ES-I3 (cell line): ENCODE data around the gene CLDN6.

ENCODE experiments used
- H3K36me3 ChIP-seq: 2 replicates; pipeline ENCODE4 v1.6.1; 2013; ENCODE audit warnings: mild to moderate bottlenecking, low read length, control low read depth, moderate library complexity; ENCODE audit not compliant: insufficient read depth
- H3K4me1 ChIP-seq: 2 replicates; pipeline ENCODE4 v1.6.1; 2013; ENCODE audit warnings: mild to moderate bottlenecking, control low read depth, low read length; ENCODE audit not compliant: insufficient read depth
- H3K9ac ChIP-seq: 2 replicates; pipeline ENCODE4 v1.6.1; 2013; ENCODE audit warnings: low read depth, mild to moderate bottlenecking, low read length, moderate library complexity
- H3K9me3 ChIP-seq: 2 replicates; pipeline ENCODE4 v1.6.1; 2013; ENCODE audit warnings: mild to moderate bottlenecking, low read length, moderate library complexity; ENCODE audit not compliant: control insufficient read depth, insufficient read depth

The CLDN6 gene

DNA sequence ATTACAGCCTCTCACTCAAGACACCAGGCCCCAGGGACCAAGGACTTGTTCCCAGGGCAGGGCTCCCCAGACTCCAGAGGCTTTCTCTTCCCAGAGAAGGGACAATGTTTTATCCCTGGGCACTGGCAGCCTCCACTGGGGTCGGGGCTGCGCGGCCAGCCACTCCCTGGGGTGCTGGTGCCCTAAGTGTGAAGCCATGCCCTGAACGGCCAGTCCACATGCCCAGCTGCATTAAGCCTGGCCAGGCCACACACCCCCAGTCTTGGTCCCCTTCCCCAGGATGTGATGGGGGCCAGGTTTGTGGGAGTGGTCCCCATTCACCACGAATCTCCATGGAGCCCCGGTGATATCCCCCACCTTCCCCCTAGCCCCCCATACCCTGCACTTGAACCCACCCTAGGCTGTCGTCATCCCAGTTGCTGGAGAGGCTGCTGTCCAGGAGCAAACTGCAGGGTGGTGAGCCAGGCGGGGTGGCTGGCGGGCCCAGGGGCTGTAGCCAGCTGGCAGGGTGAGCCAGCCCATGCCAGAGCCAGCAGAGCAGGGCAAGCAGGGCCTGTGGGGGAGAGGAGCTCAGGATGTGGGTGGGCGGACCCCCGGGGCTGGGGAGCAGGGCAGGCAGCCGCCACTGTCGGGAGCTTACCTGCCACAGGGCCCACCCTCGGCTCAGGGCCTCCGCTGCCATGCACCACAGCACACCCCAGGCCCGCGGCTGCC, 44.2 kb downstream of the CLDN6 start:
- Histone ChIP-seq H3K9me3 (no peaks in the 10 kb centered on the region), H3K36me3 (peaks cover 3% of the 10 kb centered on the region), H3K9ac (no peak overlapping the region), H3K4me1 (no peaks in the 10 kb centered on the region)

DNA sequence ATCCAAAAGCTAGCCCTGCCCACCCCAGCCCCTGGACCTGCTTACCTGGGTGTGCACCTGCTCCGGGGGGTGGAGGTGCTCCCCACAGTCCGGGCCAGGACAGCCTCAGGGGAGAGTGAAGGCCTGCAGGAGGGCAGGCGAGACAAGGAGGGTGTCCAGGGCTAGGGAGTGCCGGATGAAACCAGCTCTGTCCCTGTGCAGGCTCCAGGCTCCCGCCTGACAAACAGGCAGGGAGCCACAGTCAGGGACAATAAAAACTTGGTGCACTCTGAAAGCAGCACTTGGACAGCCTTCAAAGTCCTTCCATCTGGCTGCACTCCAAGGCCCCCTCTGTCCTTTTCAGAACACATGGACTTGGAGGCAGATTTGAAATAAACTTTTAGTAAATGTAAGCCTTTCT, 44.9 kb downstream of the CLDN6 start:
- Histone ChIP-seq H3K9me3 (no peaks in the 10 kb centered on the region), H3K4me1 (peaks cover 2% of the 10 kb centered on the region; the same call in 1 of the 2 replicates), H3K9ac (no peak overlapping the region), H3K36me3 (peaks cover 3% of the 10 kb centered on the region)

DNA sequence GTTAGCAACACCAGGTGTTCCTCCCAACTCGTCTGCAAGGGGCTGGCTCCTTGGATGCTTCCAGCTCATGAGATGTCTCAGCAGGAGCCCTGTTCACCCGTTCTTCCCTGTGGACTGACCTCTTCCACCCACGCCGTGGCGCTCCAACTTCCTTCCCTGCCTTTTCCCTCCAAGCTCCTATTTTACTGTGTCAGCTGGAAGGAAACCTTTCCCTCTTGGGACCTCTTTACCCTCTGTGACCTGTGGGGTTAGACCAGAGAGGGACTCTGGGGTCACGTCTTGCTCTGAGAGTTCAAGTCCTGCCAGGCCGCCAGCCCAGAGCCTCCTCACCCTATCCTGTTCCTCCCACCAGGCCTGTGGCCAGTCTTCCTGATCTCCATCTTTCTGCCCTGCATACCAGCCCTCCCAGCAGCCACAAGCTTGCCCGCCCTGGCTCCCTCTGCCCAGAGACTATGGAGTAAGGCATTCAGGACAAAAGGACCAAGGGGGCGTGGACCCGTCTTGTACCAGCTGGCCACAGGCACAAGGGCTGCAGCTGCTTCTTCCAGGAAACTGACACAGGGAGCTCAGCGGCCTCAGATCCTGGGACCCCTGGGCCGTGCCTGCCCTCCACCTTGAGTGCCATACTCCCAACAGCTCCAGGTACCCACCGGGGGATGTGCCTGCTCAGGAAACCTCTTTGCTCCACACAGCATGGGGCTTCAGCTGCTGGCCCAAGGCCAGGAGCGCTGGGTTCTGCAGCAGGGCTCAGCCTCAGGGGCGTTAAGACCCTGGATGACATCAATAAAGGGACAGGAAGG, 45.8 kb downstream of the CLDN6 start:
- Histone ChIP-seq H3K4me1 (peaks cover 4% of the 10 kb centered on the region; the same call in 1 of the 2 replicates), H3K9me3 (no peaks in the 10 kb centered on the region), H3K9ac (no peak overlapping the region), H3K36me3 (peaks cover 3% of the 10 kb centered on the region)

DNA sequence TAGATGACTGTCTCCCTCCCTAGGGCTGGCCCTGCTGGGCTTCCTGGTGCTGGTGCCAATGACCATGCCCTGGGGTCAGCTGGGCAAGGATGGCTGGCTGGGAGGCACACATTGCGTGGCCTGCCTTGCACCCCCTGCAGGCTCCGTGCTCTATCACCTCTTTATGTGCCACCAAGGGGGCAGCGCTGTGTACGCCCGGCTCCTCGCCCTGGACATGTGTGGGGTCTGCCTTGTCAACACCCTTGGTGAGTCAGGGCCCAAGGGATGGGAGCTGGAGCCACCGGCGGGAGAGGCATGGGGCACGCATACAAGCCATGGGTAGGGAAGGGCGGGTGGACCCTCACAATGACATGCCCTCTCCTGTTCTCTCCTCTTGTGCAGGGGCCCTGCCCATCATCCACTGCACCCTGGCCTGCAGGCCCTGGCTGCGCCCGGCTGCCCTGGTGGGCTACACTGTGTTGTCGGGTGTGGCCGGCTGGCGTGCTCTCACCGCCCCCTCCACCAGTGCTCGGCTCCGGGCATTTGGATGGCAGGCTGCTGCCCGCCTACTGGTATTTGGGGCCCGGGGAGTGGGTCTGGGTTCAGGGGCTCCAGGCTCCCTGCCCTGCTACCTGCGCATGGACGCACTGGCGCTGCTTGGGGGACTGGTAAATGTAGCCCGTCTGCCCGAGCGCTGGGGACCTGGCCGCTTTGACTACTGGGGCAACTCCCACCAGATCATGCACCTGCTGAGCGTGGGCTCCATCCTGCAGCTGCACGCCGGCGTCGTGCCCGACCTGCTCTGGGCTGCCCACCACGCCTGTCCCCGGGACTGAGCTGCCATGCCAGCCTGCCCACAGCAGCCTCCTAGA, 46.6 kb downstream of the CLDN6 start:
- peaks cover 3% of the 10 kb centered on the region for H3K36me3 ChIP-seq
- peaks cover 4% of the 10 kb centered on the region; the same call in 1 of the 2 replicates for H3K4me1 ChIP-seq
- no peak overlapping the region for H3K9ac ChIP-seq
- H3K9me3 ChIP-seq: no peaks in the 10 kb centered on the region

DNA sequence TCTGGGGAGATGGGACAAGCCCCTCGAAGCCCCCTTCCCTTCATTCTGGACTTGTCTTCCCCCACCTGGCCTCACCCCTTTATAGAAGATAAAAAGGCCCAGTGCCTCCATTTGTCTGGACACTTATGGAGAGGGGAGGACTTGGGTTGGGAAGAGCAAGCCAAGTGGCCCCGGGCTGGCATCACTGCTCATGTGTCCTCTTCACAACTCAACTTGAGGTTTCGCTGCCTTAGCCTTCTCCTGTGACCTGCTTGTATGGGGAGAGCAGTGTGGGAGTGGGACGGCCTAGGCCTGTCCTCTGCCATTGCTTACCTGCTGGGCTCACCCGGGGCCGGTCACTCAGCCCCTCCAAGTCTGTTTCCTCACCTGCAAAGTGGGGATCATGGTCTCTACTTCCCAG, 47.4 kb downstream of the CLDN6 start:
- Histone ChIP-seq H3K4me1 (peaks cover 6% of the 10 kb centered on the region; the same call in 1 of the 2 replicates), H3K36me3 (peaks cover 3% of the 10 kb centered on the region), H3K9ac (peak overlapping the region; percentile 91; the same call in 1 of the 2 replicates), H3K9me3 (no peaks in the 10 kb centered on the region)

DNA sequence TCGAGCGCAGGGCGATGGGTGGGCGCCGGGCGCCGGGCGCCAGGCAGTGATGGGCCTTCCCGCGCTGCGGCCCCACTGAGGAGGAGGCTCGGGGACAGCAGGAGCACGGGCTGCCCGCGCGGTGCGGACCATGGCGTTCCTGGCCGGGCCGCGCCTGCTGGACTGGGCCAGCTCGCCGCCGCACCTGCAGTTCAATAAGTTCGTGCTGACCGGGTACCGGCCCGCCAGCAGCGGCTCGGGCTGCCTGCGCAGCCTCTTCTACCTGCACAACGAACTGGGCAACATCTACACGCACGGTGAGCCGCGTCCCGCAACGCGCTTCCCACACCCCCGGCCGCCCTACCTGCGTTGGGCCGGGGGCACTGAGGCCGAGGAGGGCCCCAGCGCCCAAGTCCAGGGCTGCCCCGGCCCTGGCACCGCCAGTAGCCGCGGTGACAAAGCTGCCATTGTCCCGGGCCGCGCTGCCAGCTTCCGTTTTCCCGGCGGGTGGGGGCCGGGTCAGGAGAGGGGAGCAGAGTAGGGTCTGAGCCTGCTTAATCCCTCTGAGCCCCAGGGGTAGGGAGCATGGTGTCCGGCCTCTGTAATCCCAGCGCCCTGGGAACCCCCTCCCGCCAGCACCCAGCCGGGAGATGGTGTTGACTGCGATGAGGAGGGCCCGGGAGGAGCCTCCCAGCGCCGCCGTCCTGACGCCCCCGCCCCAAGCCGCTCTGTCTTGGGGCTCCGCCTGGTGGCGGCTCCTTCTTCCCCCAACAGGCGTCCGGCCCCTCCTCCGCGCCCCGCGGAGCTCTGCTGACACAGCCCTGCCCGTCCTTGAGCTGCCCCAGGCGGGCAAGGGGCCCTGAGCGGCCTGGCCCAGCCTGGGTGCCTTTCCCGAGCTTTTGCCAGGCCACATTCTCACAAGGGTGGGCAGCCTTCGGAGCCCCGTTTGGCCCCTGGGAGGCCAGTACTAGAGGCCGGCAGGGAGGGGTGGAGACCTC, 48.1 kb downstream of the CLDN6 start:
- peak overlapping the region; percentile 91 for H3K9ac ChIP-seq
- H3K36me3 ChIP-seq: peaks cover 3% of the 10 kb centered on the region; the same call in 1 of the 2 replicates
- peaks cover 6% of the 10 kb centered on the region; the same call in 1 of the 2 replicates for H3K4me1 ChIP-seq
- no peaks in the 10 kb centered on the region for H3K9me3 ChIP-seq

DNA sequence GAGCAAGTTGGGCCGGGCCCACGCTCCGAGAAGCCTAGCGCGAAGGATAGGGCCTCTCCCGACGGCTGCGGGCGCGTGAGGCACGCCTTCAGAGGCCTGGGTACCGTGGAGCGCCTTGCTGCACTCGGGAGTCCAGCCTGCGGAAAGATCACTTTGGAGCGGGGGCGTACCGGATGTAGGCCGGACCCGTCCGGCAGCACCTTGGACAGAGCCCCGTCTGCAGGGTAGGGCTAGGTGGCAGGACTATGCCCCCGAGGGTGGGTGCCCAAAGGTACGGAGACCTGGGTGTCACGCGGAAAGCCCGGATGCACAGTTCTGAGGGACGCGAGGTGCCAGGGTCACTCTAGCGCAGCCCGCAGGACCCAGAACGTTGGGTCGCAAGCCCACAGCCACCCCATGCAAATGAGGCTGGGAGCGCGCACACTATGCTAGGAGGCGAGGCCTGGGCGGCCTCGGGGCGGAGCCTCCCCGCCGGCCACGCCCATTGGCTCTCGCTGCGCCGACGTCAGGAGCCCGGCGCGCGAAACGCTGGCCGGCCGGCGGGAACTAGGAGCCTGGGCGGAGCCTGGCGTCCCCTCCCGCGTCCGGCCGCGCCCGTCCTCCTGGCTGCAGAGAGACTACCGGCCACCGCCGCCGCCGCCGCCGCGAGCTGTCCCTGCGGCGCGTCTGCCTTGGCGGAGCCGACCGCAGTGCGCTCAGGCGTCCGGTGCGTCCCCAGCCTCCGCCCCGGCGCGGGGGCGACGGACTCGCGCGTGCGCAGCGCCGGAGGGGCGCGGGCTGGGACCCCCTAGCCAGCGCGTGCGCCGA, 49.0 kb downstream of the CLDN6 start, which contains the start of gene PAQR4:
PAQR4 (plus strand) TSS at position 611 of the 807 bp plus-strand sequence. CDS start 327 bp downstream, outside the sequence.
- Histone ChIP-seq H3K4me1 (peaks cover 6% of the 10 kb centered on the region; the same call in 1 of the 2 replicates), H3K9me3 (no peaks in the 10 kb centered on the region), H3K36me3 (peaks cover 3% of the 10 kb centered on the region; the same call in 1 of the 2 replicates), H3K9ac (peak within 1 kb of the TSS; percentile 91)

DNA sequence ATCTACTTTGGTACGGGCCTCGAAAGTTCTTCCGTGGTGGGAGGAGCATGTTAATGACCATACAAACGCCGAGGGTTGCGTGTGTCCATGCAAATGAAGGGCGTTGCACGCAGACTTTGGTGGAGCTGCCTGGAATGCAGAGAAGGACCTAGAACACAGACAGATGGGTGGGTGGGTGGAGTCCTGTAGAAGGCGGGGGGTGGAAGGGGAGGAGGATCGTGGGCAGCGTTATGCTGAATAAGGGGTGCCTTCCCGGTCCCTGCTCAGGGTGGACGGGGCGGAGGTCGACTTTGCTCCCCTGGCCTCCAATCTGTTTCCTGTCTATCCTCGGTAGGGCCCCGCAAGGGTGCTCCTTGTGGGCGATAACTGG, 49.6 kb downstream of the CLDN6 start:
- peaks cover 6% of the 10 kb centered on the region; the same call in 1 of the 2 replicates for H3K4me1 ChIP-seq

DNA sequence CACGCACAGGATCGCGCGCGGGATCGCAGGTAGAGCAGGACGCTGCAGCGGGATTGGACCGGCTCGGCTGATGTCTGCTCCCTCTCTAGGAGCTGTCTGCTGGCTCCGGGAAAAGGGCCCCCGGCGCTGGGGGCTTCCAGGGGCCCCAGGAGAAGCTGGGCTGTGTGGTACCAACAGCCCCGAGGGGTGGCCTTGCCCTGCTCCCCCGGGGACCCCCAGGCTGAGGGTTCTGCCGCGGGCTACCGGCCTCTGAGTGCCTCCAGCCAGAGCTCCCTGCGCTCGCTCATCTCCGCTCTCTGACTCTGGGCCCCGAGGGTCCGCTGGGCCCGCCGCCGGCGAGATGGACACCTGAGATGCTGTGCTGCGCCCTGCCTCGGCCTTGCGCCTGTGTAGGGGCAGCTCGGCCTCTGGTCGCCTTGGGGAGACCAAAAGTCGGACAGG, 50.2 kb downstream of the CLDN6 start:
- Histone ChIP-seq H3K36me3 (no peaks in the 10 kb centered on the region), H3K9ac (peak overlapping the region; percentile 91; the same call in 1 of the 2 replicates), H3K9me3 (no peaks in the 10 kb centered on the region), H3K4me1 (peaks cover 6% of the 10 kb centered on the region; the same call in 1 of the 2 replicates)

More for the DNA sequence above, 49.6 kb downstream of the CLDN6 start:
- Histone ChIP-seq H3K9me3 (no peaks in the 10 kb centered on the region), H3K9ac (peak overlapping the region; percentile 91; the same call in 1 of the 2 replicates), H3K36me3 (peaks cover 2% of the 10 kb centered on the region; the same call in 1 of the 2 replicates)

DNA sequence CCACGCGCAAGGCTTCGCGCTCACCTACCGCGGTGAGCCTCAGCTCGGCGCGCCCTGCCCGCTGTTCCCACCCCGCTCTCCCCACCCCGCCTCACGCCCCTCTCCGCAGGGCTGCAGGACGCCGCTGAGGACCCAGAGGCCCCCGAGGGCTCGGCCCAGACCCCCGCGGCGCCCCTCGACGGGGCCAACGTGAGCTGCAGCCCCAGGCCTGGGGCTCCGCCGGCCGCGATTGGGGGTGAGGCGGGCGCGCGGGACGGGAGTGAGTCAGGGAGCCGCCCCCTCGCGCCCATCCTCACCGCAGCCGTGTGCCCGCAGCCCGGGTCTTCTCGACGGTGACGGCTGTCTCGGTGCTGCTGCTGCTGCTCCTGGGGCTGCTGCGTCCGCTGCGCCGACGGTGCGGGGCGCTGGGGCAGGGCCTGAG, 50.8 kb downstream of the CLDN6 start:
- Histone ChIP-seq H3K9ac (no peak overlapping the region), H3K36me3 (no peaks in the 10 kb centered on the region), H3K9me3 (no peaks in the 10 kb centered on the region), H3K4me1 (peaks cover 6% of the 10 kb centered on the region; the same call in 1 of the 2 replicates)

DNA sequence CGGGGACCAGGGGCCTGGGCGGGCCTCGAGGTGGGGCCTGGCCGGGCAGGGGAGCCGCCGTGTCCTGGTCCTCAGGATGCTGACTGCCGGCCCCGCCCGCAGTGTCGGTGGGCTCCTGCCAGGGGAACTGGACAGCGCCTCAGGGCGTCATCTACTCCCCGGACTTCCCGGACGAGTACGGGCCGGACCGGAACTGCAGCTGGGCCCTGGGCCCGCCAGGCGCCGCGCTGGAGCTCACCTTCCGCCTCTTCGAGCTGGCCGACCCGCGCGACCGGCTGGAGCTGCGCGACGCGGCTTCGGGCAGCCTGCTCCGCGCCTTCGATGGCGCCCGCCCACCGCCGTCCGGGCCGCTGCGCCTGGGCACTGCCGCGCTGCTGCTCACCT, 51.2 kb downstream of the CLDN6 start:
- no peaks in the 10 kb centered on the region for H3K9me3 ChIP-seq
- H3K36me3 ChIP-seq: no peaks in the 10 kb centered on the region
- H3K9ac ChIP-seq: no peak overlapping the region
- H3K4me1 ChIP-seq: peaks cover 6% of the 10 kb centered on the region; the same call in 1 of the 2 replicates

DNA sequence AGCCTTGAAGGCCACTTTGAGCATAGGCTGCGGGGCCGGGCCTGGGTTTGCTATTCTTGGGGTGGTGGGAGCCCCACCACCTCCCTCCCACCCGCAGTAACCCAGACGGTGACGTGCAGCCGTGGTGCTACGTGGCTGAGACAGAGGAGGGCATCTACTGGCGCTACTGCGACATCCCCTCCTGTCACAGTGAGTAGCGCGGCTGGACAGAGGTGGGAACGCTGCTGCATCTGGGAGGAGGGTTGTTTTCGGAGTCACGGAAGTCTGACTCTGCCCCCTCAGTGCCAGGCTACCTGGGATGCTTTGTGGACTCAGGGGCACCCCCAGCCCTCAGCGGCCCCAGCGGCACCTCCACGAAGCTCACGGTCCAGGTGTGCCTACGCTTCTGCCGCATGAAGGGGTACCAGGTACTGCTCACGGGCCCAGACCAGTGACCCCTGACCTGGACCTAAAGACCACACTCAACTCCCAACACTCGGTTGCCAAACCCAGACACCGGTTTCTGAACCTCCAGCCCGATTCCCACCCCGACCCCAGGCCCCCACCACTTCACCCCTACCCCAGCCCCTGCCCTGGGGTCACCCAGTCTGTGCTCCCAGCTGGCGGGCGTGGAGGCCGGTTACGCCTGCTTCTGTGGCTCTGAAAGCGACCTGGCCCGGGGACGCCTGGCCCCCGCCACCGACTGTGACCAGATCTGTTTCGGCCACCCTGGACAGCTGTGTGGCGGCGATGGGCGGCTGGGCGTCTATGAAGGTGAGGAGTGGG, 51.8 kb downstream of the CLDN6 start:
- Histone ChIP-seq H3K36me3 (no peaks in the 10 kb centered on the region), H3K4me1 (peaks cover 6% of the 10 kb centered on the region; the same call in 1 of the 2 replicates), H3K9ac (no peak overlapping the region), H3K9me3 (no peaks in the 10 kb centered on the region)
